Measurements from ENCODE around the gene SLC27A1. TPM values are rescaled to one million over a fixed set of nuclear protein-coding genes. Genes with fewer than 3 reads are reported as not detected.

The SLC27A1 gene
- total RNA-seq, 1 experiment from 2014 or later: 3.7 TPM

DNA sequence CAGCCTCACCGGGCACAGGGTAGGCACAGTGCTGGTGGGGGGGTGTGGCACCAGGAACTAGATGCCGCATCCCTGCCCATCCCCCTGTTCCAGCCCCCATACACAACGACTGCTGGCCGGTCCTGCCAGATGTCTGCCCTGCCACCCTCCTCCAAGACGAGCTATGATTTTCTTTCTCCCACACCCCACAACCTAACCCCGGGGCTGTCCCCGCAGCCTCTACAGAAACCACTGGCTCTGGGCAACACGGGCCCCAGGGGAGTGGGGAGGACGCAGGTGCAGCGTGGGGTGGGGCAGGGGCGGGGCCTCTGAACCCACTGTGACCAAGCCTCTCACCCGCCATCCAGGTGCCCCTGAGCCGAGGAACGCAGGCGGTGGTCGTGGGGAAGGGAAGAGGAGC is 56.6 kb downstream of the SLC27A1 start:
- H3K4me3 ChIP-seq (ENCODE audit: low read depth, low read length): no peak overlapping the region
- BruUV-seq (replicated peaks): no TSS peak
- no peaks in the 10 kb centered on the region for H3K27me3 ChIP-seq (replicated peaks; ENCODE audit: control insufficient read depth, insufficient read depth, low read length)
- intact Hi-C loops (cut with micrococcal nuclease; ENCODE audit: unreplicated experiment): no loop called here
- Mint-ChIP-seq H3K9me3 (ENCODE audit: unreplicated experiment) (no peaks in the 10 kb centered on the region), H3K4me1 (ENCODE audit: low read depth, unreplicated experiment) (no peaks in the 10 kb centered on the region), H3K27ac (ENCODE audit: unreplicated experiment) (no peak overlapping the region), H3K36me3 (ENCODE audit: insufficient read depth, unreplicated experiment) (peaks cover 8% of the 10 kb centered on the region), H3K27me3 (ENCODE audit: insufficient read depth, unreplicated experiment) (no peaks in the 10 kb centered on the region), H3K4me3 (ENCODE audit: unreplicated experiment) (no peak overlapping the region)
- TF ChIP-seq, protein P1, sequence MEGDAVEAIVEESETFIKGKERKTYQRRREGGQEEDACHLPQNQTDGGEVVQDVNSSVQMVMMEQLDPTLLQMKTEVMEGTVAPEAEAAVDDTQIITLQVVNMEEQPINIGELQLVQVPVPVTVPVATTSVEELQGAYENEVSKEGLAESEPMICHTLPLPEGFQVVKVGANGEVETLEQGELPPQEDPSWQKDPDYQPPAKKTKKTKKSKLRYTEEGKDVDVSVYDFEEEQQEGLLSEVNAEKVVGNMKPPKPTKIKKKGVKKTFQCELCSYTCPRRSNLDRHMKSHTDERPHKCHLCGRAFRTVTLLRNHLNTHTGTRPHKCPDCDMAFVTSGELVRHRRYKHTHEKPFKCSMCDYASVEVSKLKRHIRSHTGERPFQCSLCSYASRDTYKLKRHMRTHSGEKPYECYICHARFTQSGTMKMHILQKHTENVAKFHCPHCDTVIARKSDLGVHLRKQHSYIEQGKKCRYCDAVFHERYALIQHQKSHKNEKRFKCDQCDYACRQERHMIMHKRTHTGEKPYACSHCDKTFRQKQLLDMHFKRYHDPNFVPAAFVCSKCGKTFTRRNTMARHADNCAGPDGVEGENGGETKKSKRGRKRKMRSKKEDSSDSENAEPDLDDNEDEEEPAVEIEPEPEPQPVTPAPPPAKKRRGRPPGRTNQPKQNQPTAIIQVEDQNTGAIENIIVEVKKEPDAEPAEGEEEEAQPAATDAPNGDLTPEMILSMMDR (IDR thresholded peaks at IDR 0.05; ENCODE audit: insufficient read depth in 1 of 2, low read depth in 1 of 2, low read length in 1 of 2, severe bottlenecking in 1 of 2, unreplicated experiment in 1 of 2): no peak
- ChIA-PET CTCF (no interaction called here), POLR2A (no interaction called here)
- DNase-seq: no peak
- H3K9me3 ChIP-seq: no peaks in the 10 kb centered on the region
- no peaks in the 10 kb centered on the region for H3K4me1 ChIP-seq
- H3K36me3 ChIP-seq (ENCODE audit: control insufficient read depth, insufficient read depth, low read length): no peaks in the 10 kb centered on the region

DNA sequence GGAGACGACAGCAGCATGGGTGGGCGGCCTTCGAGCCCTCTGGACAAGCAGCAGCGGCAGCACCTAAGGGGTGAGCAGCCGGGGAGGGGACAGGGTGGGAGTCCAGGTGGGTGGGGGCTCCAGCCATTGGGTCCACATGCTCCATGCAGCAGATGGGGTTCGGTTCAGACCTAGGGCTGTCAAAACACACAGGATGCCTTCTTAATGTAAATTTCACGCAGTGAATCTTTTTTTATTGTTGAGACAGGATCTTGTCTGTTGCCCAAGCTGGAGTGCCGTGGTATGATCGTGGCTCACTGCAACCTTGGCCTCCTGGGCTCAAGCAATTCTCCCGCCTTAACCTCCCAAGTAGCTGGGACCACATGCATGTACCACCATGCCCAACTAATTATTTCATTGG is 57.0 kb downstream of the SLC27A1 start:
- CTCF ChIA-PET: no interaction called here
- Mint-ChIP-seq H3K36me3 (ENCODE audit: insufficient read depth, unreplicated experiment) (peaks cover 8% of the 10 kb centered on the region), H3K4me1 (ENCODE audit: low read depth, unreplicated experiment) (no peaks in the 10 kb centered on the region), H3K27me3 (ENCODE audit: insufficient read depth, unreplicated experiment) (no peaks in the 10 kb centered on the region), H3K4me3 (ENCODE audit: unreplicated experiment) (no peak overlapping the region), H3K27ac (ENCODE audit: unreplicated experiment) (no peak overlapping the region), H3K9me3 (ENCODE audit: unreplicated experiment) (no peaks in the 10 kb centered on the region)
- H3K27me3 ChIP-seq (replicated peaks; ENCODE audit: control insufficient read depth, insufficient read depth, low read length): no peaks in the 10 kb centered on the region
- H3K4me1 ChIP-seq: no peaks in the 10 kb centered on the region
- no peaks in the 10 kb centered on the region for H3K9me3 ChIP-seq
- no peak overlapping the region for H3K4me3 ChIP-seq (ENCODE audit: low read depth, low read length)
- intact Hi-C loops (cut with micrococcal nuclease; ENCODE audit: unreplicated experiment): no loop called here
- no peak for DNase-seq
- BruUV-seq (replicated peaks): no TSS peak
- TF ChIP-seq, protein P1 (IDR thresholded peaks at IDR 0.05; ENCODE audit: insufficient read depth in 1 of 2, low read depth in 1 of 2, low read length in 1 of 2, severe bottlenecking in 1 of 2, unreplicated experiment in 1 of 2): no peak
- H3K36me3 ChIP-seq (ENCODE audit: control insufficient read depth, insufficient read depth, low read length): no peaks in the 10 kb centered on the region
- POLR2A ChIA-PET: no interaction called here

DNA sequence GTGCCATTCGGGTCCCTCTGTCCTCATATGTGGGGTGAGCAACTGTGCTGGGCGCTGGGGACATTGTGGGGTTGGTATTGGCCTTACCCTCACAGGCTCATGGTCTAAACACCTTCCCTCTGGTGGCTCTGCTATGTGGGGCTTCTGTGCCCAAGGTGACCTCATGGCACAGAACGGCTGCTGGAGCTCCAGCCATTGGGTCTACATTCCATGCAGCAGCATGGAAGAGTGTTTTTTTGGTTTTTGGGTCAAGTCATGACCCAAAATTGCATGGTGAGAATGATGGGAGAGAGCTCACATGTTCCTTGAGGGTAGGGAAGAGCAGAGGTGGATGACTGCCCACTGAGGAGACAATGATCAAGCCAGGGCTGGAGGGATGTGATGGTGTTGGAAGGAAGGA is 58.3 kb downstream of the SLC27A1 start:
- intact Hi-C loops (cut with micrococcal nuclease; ENCODE audit: unreplicated experiment): no loop called here
- TF ChIP-seq, protein P1 (IDR thresholded peaks at IDR 0.05; ENCODE audit: insufficient read depth in 1 of 2, low read depth in 1 of 2, low read length in 1 of 2, severe bottlenecking in 1 of 2, unreplicated experiment in 1 of 2): no peak
- Mint-ChIP-seq H3K4me3 (ENCODE audit: unreplicated experiment) (no peak overlapping the region), H3K27ac (ENCODE audit: unreplicated experiment) (no peak overlapping the region), H3K4me1 (ENCODE audit: low read depth, unreplicated experiment) (no peaks in the 10 kb centered on the region), H3K9me3 (ENCODE audit: unreplicated experiment) (no peaks in the 10 kb centered on the region), H3K36me3 (ENCODE audit: insufficient read depth, unreplicated experiment) (peaks cover 7% of the 10 kb centered on the region), H3K27me3 (ENCODE audit: insufficient read depth, unreplicated experiment) (no peaks in the 10 kb centered on the region)
- Histone ChIP-seq H3K36me3 (ENCODE audit: control insufficient read depth, insufficient read depth, low read length) (no peaks in the 10 kb centered on the region), H3K4me1 (no peaks in the 10 kb centered on the region), H3K4me3 (ENCODE audit: low read depth, low read length) (no peak overlapping the region), H3K9me3 (no peaks in the 10 kb centered on the region), H3K27me3 (replicated peaks; ENCODE audit: control insufficient read depth, insufficient read depth, low read length) (no peaks in the 10 kb centered on the region)
- BruUV-seq (replicated peaks): no TSS peak
- POLR2A ChIA-PET: no interaction called here
- no peak for DNase-seq
- CTCF ChIA-PET: no interaction called here
